ENCODE data around the gene ABCA2. TPM values are rescaled to one million over a fixed set of nuclear protein-coding genes. Genes with fewer than 3 reads are reported as not detected.

Gene ABCA2
- total RNA-seq, 1 donor: 20.3 TPM

GRCh38 chr9:137029058-137029936 is 1.3 kb upstream of the ABCA2 start:
- H3K27me3 ChIP-seq (ENCODE audit: insufficient read depth, low read length): no peaks in the 10 kb centered on the region
- H2AFZ ChIP-seq (ENCODE audit: low read length): no peak overlapping the region
- TF ChIP-seq CTCF (IDR thresholded peaks at IDR 0.05; ENCODE audit: extremely low read depth, low read depth, low read length): peak; percentile 87
- H3K4me1 ChIP-seq (ENCODE audit: insufficient read depth, low read length): peaks cover 15% of the 10 kb centered on the region
- no peaks in the 10 kb centered on the region for H3K36me3 ChIP-seq (ENCODE audit: insufficient read depth, low read length)
- peak; percentile 99 for DNase-seq (ENCODE audit: insufficient read length, low spot score, missing footprints)
- H3K4me2 ChIP-seq (ENCODE audit: insufficient read depth, low read length): peak overlapping the region; percentile 90
- H4K20me1 ChIP-seq (ENCODE audit: insufficient read depth, low read length): peaks cover 10% of the 10 kb centered on the region
- H3K79me2 ChIP-seq (ENCODE audit: insufficient read depth, low read length): no peaks in the 10 kb centered on the region
- H3K4me3 ChIP-seq (ENCODE audit: insufficient read depth, low read length): peak overlapping the region; percentile 71
- no peaks in the 10 kb centered on the region for H3K9me3 ChIP-seq (ENCODE audit: low read depth, low read length)
- H3K27ac ChIP-seq (ENCODE audit: low read depth, low read length): no peak overlapping the region

- Histone ChIP-seq H3K4me3 (ENCODE audit: insufficient read depth, low read length) (peak overlapping the region; percentile 71), H3K4me1 (ENCODE audit: insufficient read depth, low read length) (peaks cover 15% of the 10 kb centered on the region), H3K27me3 (ENCODE audit: insufficient read depth, low read length) (no peaks in the 10 kb centered on the region), H3K9me3 (ENCODE audit: low read depth, low read length) (no peaks in the 10 kb centered on the region), H2AFZ (ENCODE audit: low read length) (peak overlapping the region; percentile 59), H3K79me2 (ENCODE audit: insufficient read depth, low read length) (no peaks in the 10 kb centered on the region), H3K4me2 (ENCODE audit: insufficient read depth, low read length) (peak overlapping the region; percentile 90), H3K27ac (ENCODE audit: low read depth, low read length) (no peak overlapping the region), H3K36me3 (ENCODE audit: insufficient read depth, low read length) (no peaks in the 10 kb centered on the region), H4K20me1 (ENCODE audit: insufficient read depth, low read length) (peaks cover 10% of the 10 kb centered on the region)
- peak; percentile 98 for DNase-seq (ENCODE audit: insufficient read length, low spot score, missing footprints)
- TF ChIP-seq CTCF (IDR thresholded peaks at IDR 0.05; ENCODE audit: extremely low read depth, low read depth, low read length): no peak
Measured at GRCh38 chr9:137028263-137029057, 423 bp upstream of the ABCA2 start.

- peak overlapping the region; percentile 71 for H3K4me3 ChIP-seq (ENCODE audit: insufficient read depth, low read length)
- H3K79me2 ChIP-seq (ENCODE audit: insufficient read depth, low read length): no peaks in the 10 kb centered on the region
- peak overlapping the region; percentile 82 for H3K4me2 ChIP-seq (ENCODE audit: insufficient read depth, low read length)
- peaks cover 15% of the 10 kb centered on the region for H4K20me1 ChIP-seq (ENCODE audit: insufficient read depth, low read length)
- H3K27me3 ChIP-seq (ENCODE audit: insufficient read depth, low read length): no peaks in the 10 kb centered on the region
- no peaks in the 10 kb centered on the region for H3K9me3 ChIP-seq (ENCODE audit: low read depth, low read length)
- DNase-seq (ENCODE audit: insufficient read length, low spot score, missing footprints): no peak
- no peak for TF ChIP-seq CTCF (IDR thresholded peaks at IDR 0.05; ENCODE audit: extremely low read depth, low read depth, low read length)
- H2AFZ ChIP-seq (ENCODE audit: low read length): no peak overlapping the region
- H3K27ac ChIP-seq (ENCODE audit: low read depth, low read length): no peak overlapping the region
- peaks cover 15% of the 10 kb centered on the region for H3K4me1 ChIP-seq (ENCODE audit: insufficient read depth, low read length)
- no peaks in the 10 kb centered on the region for H3K36me3 ChIP-seq (ENCODE audit: insufficient read depth, low read length)
Measured at GRCh38 chr9:137026828-137027227, 1.2 kb downstream of the ABCA2 start.

- Histone ChIP-seq H3K4me3 (ENCODE audit: insufficient read depth, low read length) (no peak overlapping the region), H4K20me1 (ENCODE audit: insufficient read depth, low read length) (peaks cover 15% of the 10 kb centered on the region), H3K4me1 (ENCODE audit: insufficient read depth, low read length) (peaks cover 15% of the 10 kb centered on the region), H3K36me3 (ENCODE audit: insufficient read depth, low read length) (no peaks in the 10 kb centered on the region), H3K27ac (ENCODE audit: low read depth, low read length) (no peak overlapping the region), H3K79me2 (ENCODE audit: insufficient read depth, low read length) (no peaks in the 10 kb centered on the region), H2AFZ (ENCODE audit: low read length) (no peak overlapping the region), H3K9me3 (ENCODE audit: low read depth, low read length) (no peaks in the 10 kb centered on the region), H3K27me3 (ENCODE audit: insufficient read depth, low read length) (no peaks in the 10 kb centered on the region), H3K4me2 (ENCODE audit: insufficient read depth, low read length) (no peak overlapping the region)
- no peak for DNase-seq (ENCODE audit: insufficient read length, low spot score, missing footprints)
- no peak for TF ChIP-seq CTCF (IDR thresholded peaks at IDR 0.05; ENCODE audit: extremely low read depth, low read depth, low read length)
Measured at GRCh38 chr9:137026384-137026783, 1.7 kb downstream of the ABCA2 start.
